HepG2 (cell line): ENCODE results near the gene PCSK7. TPM values are rescaled to one million over a fixed set of nuclear protein-coding genes. Genes with fewer than 3 reads are reported as not detected.
A peak's percentile ranks its signal among the peaks of the same experiment; 100 is the strongest.

Experiments
- ATAC-seq: fragments of 200-7000 bp; cut with Tn5 transposase; 3 replicates; pipeline ENCODE4 v1.9.1; 2020; ENCODE audit warnings: mild to moderate bottlenecking, moderate library complexity
- BruUV-seq: library from RNA; stranded (reverse); fragments of 400-500 nt; replicated peaks from 2 replicates; lab custom pipeline; 2021; lab: Mats Ljungman, UMichigan
- CTCF ChIA-PET: fragments of 300-600 bp; formaldehyde crosslinking; extraction: SDS; loops from one replicate; lab custom pipeline; 2021; ENCODE audit warnings: low total read pairs, inconsistent platforms, low intra/inter-chr PET ratio; lab: Yijun Ruan, JAX
- POLR2A ChIA-PET: fragments of 350-600 bp; sonication (Branson Sonifier 250); formaldehyde crosslinking; loops from one replicate; lab custom pipeline; 2020; ENCODE audit warnings: antibody characterized with exemption, inconsistent platforms; lab: Yijun Ruan, JAX
- DNase-seq: peaks from one replicate; pipeline ENCODE4 v3.0.0-alpha.2; 2015; ENCODE audit warnings: low spot score
- FAIRE-seq: peaks from 3 replicates; lab custom pipeline; 2011; peaks lifted over from hg19 to GRCh38; lab: Jason Lieb, UNC
- H2AFZ ChIP-seq: one replicate; pipeline ENCODE4 v1.6.1; 2011; ENCODE audit warnings: low read length, inconsistent platforms
- H3K27ac ChIP-seq: fragments of 300-600 bp; 3 replicates; pipeline ENCODE4 v1.8.0; 2011; ENCODE audit warnings: mixed run types, mild to moderate bottlenecking, mixed read lengths, low read length, inconsistent platforms; ENCODE audit not compliant: insufficient read depth; ENCODE audit errors: extremely low read length
- H3K27me3 ChIP-seq, 2 experiments: fragments of 200-600 bp in 1 of 2; 2 replicates in 1 of 2; 3 replicates in 1 of 2; pipeline versions ENCODE4 v1.6.0 to v1.8.0; 2011; ENCODE audit warnings: low read length in 2 of 2, mild to moderate bottlenecking in 2 of 2, moderate library complexity in 2 of 2, inconsistent platforms in 1 of 2; ENCODE audit not compliant: insufficient read depth in 2 of 2, control insufficient read depth in 1 of 2
- H3K36me3 ChIP-seq, 2 experiments: fragments of 200-600 bp in 1 of 2; replicated peaks in 1 of 2; 2 replicates in 1 of 2; 3 replicates in 1 of 2; pipeline versions ENCODE4 v1.5.1 to v1.8.0; 2011; ENCODE audit warnings: low read length in 2 of 2, inconsistent platforms in 1 of 2; ENCODE audit not compliant: insufficient read depth in 2 of 2, control insufficient read depth in 1 of 2
- H3K4me1 ChIP-seq: 2 replicates; pipeline ENCODE4 v1.5.1; 2012; ENCODE audit warnings: low read length, inconsistent platforms; ENCODE audit not compliant: insufficient read depth
- H3K4me2 ChIP-seq: 2 replicates; pipeline ENCODE4 v1.6.0; 2011; ENCODE audit warnings: low read depth, low read length, inconsistent platforms
- H3K4me3 ChIP-seq, 3 experiments: fragments of 200-600 bp in 1 of 3; sonication (generic), shearing (Covaris generic) in 1 of 3; replicated peaks in 1 of 3; 2 replicates each; pipeline ENCODE4 v1.5.1; 2011 to 2016; ENCODE audit warnings: low read length in 3 of 3, inconsistent platforms in 2 of 3, low read depth in 2 of 3, mild to moderate bottlenecking in 2 of 3, control low read depth in 1 of 3, mixed read lengths in 1 of 3; ENCODE audit not compliant: insufficient read depth in 1 of 3
- H3K79me2 ChIP-seq: one replicate; pipeline ENCODE4 v1.6.1; 2011; ENCODE audit warnings: low read length, inconsistent platforms; ENCODE audit not compliant: insufficient read depth
- H3K9ac ChIP-seq: 2 replicates; pipeline ENCODE4 v1.6.0; 2011; ENCODE audit warnings: mild to moderate bottlenecking, low read depth, low read length, inconsistent platforms; ENCODE audit not compliant: insufficient read depth
- H3K9me3 ChIP-seq: 2 replicates; pipeline ENCODE4 v1.5.1; 2012; ENCODE audit warnings: mild to moderate bottlenecking, low read length
- H4K20me1 ChIP-seq: 2 replicates; pipeline ENCODE4 v1.6.0; 2011; ENCODE audit warnings: inconsistent platforms, mild to moderate bottlenecking, low read length, moderate library complexity; ENCODE audit not compliant: insufficient read depth
- CAMTA2 ChIP-seq: sonication (generic); formaldehyde crosslinking; IDR thresholded peaks from 2 replicates; pipeline ENCODE4 v1.4.0; 2020; ENCODE audit warnings: mild to moderate bottlenecking, missing genetic modification reagents, borderline replicate concordance
- HINFP ChIP-seq: sonication (generic); formaldehyde crosslinking; IDR thresholded peaks from 2 replicates; pipeline ENCODE4 v1.4.0; 2020; ENCODE audit warnings: low read depth, mild to moderate bottlenecking, missing genetic modification reagents
- HOXA5 ChIP-seq: sonication (generic); formaldehyde crosslinking; IDR thresholded peaks from 2 replicates; pipeline ENCODE4 v1.4.0; 2020; ENCODE audit warnings: missing genetic modification reagents
- KLF16 ChIP-seq, 2 experiments: sonication (generic) in 1 of 2; formaldehyde crosslinking in 1 of 2; IDR thresholded peaks; 2 replicates each; pipeline versions ENCODE4 v1.6.1 to v1.8.0; 2016 to 2023; ENCODE audit warnings: missing genetic modification reagents in 2 of 2, missing compliant biosample characterization in 1 of 2
- PAWR ChIP-seq: sonication (generic); formaldehyde crosslinking; IDR thresholded peaks from 2 replicates; pipeline ENCODE4 v1.4.0; 2020; ENCODE audit warnings: missing genetic modification reagents, mild to moderate bottlenecking, borderline replicate concordance
- RFX3 ChIP-seq: IDR thresholded peaks from 2 replicates; pipeline ENCODE4 v1.6.1; 2016; ENCODE audit warnings: missing biosample characterization, missing genetic modification reagents
- TBL1XR1 ChIP-seq: fragments of 150-350 bp; IDR thresholded peaks from 2 replicates; pipeline ENCODE4 v1.6.1; 2014; ENCODE audit warnings: borderline replicate concordance, low read length; ENCODE audit not compliant: partially characterized antibody
- XRCC5 ChIP-seq: fragments of 200-400 bp; formaldehyde crosslinking; optimal IDR thresholded peaks from 2 replicates; pipeline ENCODE3; 2017; ENCODE audit warnings: mild to moderate bottlenecking, low read length
- ZNF570 ChIP-seq: sonication (generic); formaldehyde crosslinking; IDR thresholded peaks from 2 replicates; pipeline ENCODE4 v1.4.0; 2020; ENCODE audit warnings: mild to moderate bottlenecking, missing genetic modification reagents, borderline replicate concordance
- ZNF615 ChIP-seq: sonication (generic); formaldehyde crosslinking; IDR thresholded peaks from 2 replicates; pipeline ENCODE4 v1.5.0; 2020; ENCODE audit warnings: mild to moderate bottlenecking, missing genetic modification reagents, borderline replicate concordance
- WGBS: methylation state at CpG from one replicate; pipeline ENCODE4 v1.1.6; 2017; ENCODE audit warnings: low lambda C conversion rate; 5-methylcytosine and 5-hydroxymethylcytosine counted together
- in situ Hi-C: cut with HindIII; loops from 2 replicates; pipeline ENCODE4 v1.10.0; 2017; ENCODE audit warnings: low pct_unique_long_range_greater_than_20kb; ENCODE audit not compliant: extremely low pct_ligation_motif_present
- intact Hi-C: fragments of 100-400 bp; cut with micrococcal nuclease; formaldehyde crosslinking; loops from one replicate; pipeline ENCODE4 v1.10.0; 2022; ENCODE audit not compliant: unreplicated experiment
- polyA plus RNA-seq, 8 experiments: library from polyadenylated mRNA; depleted of rRNA in 3 of 8; stranded (reverse) in 7 of 8; unstranded in 1 of 8; fragments of >200 nt; fragmentation: Illumina TruSeq in 4 of 8; extraction: Trizol in 4 of 8; gene quantifications; 2 replicates each; pipeline versions ENCODE4 v1.2.1 to v1.2.3, GENCODE V29; 2011 to 2016; ENCODE audit warnings: low read depth in 4 of 8, missing spikeins in 1 of 8, mixed read lengths in 1 of 8; ENCODE audit not compliant: insufficient read depth in 1 of 8
- total RNA-seq, 5 experiments: library from RNA; depleted of rRNA; stranded (reverse); fragments of >200 nt; fragmentation: Illumina TruSeq; extraction: Trizol; gene quantifications; 2 replicates each; pipeline ENCODE4 v1.2.3, GENCODE V29; 2016; ENCODE audit warnings: low read depth in 1 of 5
- TF ChIP-seq, protein P1 (sequence below): sonication (generic); formaldehyde crosslinking; IDR thresholded peaks from 2 replicates; pipeline ENCODE4 v1.4.0; 2020; ENCODE audit warnings: missing genetic modification reagents
- TF ChIP-seq, protein P2 (sequence below): IDR thresholded peaks from 2 replicates; pipeline ENCODE4 v1.6.1; 2016; ENCODE audit warnings: mild to moderate bottlenecking, missing biosample characterization, missing genetic modification reagents
- TF ChIP-seq, protein P3 (sequence below): IDR thresholded peaks from 2 replicates; pipeline ENCODE4 v1.6.1; 2012; ENCODE audit warnings: inconsistent platforms

PCSK7 gene
- total and polyA plus RNA-seq, 2 of the 13 experiments (the other 11 are each of a cell fraction or from before 2014, with no cell fraction given): 13.4 to 13.8 TPM

DNA sequence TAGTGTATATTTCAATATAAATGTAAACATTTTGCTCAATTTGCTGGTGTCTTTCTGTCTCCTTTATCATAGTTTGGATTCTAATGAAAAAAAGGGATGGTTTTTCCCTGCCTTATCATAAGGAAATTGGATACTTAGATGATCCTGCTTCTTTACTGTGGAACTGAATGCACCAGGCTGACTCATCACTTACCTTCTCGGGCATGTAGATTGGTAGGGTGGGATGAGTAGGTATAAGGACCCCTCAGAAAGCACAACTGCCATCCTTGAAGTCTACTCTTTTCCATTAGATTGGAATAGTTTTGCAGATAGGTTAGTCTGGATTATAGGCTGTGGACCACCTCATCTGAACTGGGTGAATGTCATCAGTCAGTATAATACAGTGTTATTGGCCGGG lies 60.9 kb downstream of the PCSK7 start:
- BruUV-seq: no TSS peak
- no peak overlapping the region for H3K4me2 ChIP-seq
- ATAC-seq (no peak), DNase-seq (no peak), FAIRE-seq (no peak)
- no peaks in the 10 kb centered on the region for H3K9me3 ChIP-seq
- H4K20me1 ChIP-seq: no peaks in the 10 kb centered on the region
- no peaks in the 10 kb centered on the region for H3K79me2 ChIP-seq
- H3K27ac ChIP-seq: no peak overlapping the region
- peaks cover 19% of the 10 kb centered on the region; the same call in 1 of the 2 replicates for H3K4me1 ChIP-seq
- POLR2A ChIA-PET: interaction anchor here (1.6 kb wide), 1 partner anchor 8 kb away, joined by 4 read pairs; the partner anchor contains the start of gene SIDT2
- intact Hi-C loops (no loop called here), in situ Hi-C loops (no loop called here)
- H3K4me3 ChIP-seq: no peak overlapping the region
- no peak overlapping the region for H3K9ac ChIP-seq
- no peak for TF ChIP-seq ZNF570
- peaks cover 7 to 36% of the 10 kb centered on the region in 2 experiments; a peak in 4 of 5 replicates for H3K36me3 ChIP-seq
- CTCF ChIA-PET: no interaction called here
- no peaks in the 10 kb centered on the region for H3K27me3 ChIP-seq
- WGBS: 97% methylated on average over 2 of the region's 2 CpGs
- H2AFZ ChIP-seq: no peak overlapping the region

- in situ Hi-C loops (no loop called here), intact Hi-C loops (no loop called here)
- TSS peak; percentile 22 for BruUV-seq
- H3K27me3 ChIP-seq: no peaks in the 10 kb centered on the region
- H3K79me2 ChIP-seq: no peaks in the 10 kb centered on the region
- no peak overlapping the region for H3K4me2 ChIP-seq
- 97% methylated on average over 9 of the region's 9 CpGs for WGBS
- no peaks in the 10 kb centered on the region for H3K9me3 ChIP-seq
- H2AFZ ChIP-seq: no peak overlapping the region
- ATAC-seq (no peak), DNase-seq (no peak), FAIRE-seq (no peak)
- H3K4me1 ChIP-seq: peaks cover 13% of the 10 kb centered on the region; the same call in 1 of the 2 replicates
- ChIA-PET CTCF (no interaction called here), POLR2A (interaction anchor here (1.6 kb wide), 1 partner anchor 8 kb away, joined by 4 read pairs; the partner anchor contains the start of gene SIDT2)
- peaks cover 8 to 41% of the 10 kb centered on the region in 2 experiments; a peak in 4 of 5 replicates for H3K36me3 ChIP-seq
- H3K27ac ChIP-seq: no peak overlapping the region
- no peak overlapping the region for H3K4me3 ChIP-seq
- H3K9ac ChIP-seq: no peak overlapping the region
- H4K20me1 ChIP-seq: no peaks in the 10 kb centered on the region
- TF ChIP-seq KLF16 (CRISPR knock-in tag; IDR thresholded peaks at IDR 0.05) (no peak), HINFP (no peak), ZNF615 (CRISPR knock-in tag) (no peak), XRCC5 (no peak), TBL1XR1 (no peak), HOXA5 (CRISPR knock-in tag) (no peak), RFX3 (CRISPR knock-in tag) (no peak), PAWR (CRISPR knock-in tag) (no peak), CAMTA2 (no peak)
- TF ChIP-seq, protein P1, sequence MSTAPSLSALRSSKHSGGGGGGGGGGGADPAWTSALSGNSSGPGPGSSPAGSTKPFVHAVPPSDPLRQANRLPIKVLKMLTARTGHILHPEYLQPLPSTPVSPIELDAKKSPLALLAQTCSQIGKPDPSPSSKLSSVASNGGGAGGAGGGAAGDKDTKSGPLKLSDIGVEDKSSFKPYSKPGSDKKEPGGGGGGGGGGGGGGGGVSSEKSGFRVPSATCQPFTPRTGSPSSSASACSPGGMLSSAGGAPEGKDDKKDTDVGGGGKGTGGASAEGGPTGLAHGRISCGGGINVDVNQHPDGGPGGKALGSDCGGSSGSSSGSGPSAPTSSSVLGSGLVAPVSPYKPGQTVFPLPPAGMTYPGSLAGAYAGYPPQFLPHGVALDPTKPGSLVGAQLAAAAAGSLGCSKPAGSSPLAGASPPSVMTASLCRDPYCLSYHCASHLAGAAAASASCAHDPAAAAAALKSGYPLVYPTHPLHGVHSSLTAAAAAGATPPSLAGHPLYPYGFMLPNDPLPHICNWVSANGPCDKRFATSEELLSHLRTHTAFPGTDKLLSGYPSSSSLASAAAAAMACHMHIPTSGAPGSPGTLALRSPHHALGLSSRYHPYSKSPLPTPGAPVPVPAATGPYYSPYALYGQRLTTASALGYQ (CRISPR knock-in tag): no peak
- TF ChIP-seq, protein P2, sequence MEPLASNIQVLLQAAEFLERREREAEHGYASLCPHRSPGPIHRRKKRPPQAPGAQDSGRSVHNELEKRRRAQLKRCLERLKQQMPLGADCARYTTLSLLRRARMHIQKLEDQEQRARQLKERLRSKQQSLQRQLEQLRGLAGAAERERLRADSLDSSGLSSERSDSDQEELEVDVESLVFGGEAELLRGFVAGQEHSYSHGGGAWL (CRISPR knock-in tag): no peak
- TF ChIP-seq, protein P3, sequence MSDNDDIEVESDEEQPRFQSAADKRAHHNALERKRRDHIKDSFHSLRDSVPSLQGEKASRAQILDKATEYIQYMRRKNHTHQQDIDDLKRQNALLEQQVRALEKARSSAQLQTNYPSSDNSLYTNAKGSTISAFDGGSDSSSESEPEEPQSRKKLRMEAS: no peak
Observed at GRCh38 chr11:117170210-117170609, 61.7 kb downstream of the PCSK7 start.
